Measurements from ENCODE around the gene WDR46.

WDR46 gene

DNA sequence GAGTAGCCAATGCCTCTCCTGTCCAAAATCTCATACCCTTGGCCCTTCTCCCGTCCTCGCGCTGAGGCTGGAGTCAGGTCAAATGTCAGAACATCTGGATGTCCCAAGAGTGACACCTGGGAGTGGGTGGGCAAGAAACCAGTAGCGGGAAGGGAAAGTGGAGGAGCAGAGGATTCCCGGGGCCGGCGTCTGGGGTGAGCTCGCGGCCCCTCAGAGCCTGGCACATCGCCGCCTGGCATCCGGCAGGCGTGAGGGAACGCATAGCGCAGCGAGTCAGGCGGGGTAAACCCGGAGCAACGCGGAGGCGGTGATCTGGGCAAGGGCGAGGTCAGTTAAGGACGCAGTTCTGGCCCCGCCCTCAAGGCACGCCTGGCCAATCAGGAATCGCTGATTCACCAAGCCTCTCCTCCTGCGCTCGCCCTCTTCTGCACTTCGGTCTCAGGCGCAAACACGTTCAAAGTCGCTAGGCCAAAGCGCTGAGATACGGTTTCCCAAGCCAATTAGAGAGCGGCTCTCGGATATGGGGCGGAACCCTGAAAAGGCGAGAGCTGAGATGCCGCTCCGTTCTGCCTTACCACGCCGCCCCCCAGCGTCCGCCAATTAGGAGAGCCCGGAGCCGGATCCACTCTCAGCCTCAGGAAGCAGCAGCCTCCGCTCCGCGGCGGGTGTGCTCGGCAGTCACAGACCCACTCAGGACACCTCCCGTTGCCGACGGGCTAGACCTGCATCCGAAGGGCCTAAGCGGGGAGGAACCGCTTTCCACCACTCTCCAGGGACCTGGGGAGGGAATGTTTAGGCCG is 39.9 kb downstream of the WDR46 start:
- TF ChIP-seq, protein P1, sequence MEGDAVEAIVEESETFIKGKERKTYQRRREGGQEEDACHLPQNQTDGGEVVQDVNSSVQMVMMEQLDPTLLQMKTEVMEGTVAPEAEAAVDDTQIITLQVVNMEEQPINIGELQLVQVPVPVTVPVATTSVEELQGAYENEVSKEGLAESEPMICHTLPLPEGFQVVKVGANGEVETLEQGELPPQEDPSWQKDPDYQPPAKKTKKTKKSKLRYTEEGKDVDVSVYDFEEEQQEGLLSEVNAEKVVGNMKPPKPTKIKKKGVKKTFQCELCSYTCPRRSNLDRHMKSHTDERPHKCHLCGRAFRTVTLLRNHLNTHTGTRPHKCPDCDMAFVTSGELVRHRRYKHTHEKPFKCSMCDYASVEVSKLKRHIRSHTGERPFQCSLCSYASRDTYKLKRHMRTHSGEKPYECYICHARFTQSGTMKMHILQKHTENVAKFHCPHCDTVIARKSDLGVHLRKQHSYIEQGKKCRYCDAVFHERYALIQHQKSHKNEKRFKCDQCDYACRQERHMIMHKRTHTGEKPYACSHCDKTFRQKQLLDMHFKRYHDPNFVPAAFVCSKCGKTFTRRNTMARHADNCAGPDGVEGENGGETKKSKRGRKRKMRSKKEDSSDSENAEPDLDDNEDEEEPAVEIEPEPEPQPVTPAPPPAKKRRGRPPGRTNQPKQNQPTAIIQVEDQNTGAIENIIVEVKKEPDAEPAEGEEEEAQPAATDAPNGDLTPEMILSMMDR (IDR thresholded peaks at IDR 0.05; ENCODE audit: control extremely low read depth, extremely low read depth, low read depth, missing control alignments) = no peak
- peak; percentile 95 for DNase-seq (ENCODE audit: extremely low spot score)
- POLR2A ChIA-PET = interaction anchor here (0.5 to 2.1 kb wide), 6 partner anchors 14 to 810 kb away, joined by 4 to 12 read pairs (median 6); partner anchors contain the start of genes RPS18 and VPS52
- CTCF ChIA-PET = interaction anchor here (0.7 to 7.7 kb wide), 54 partner anchors 8 to 411 kb away, joined by 3 to 82 read pairs (median 5); partner anchors contain the start of genes B3GALT4, CUTA, HSD17B8 and PFDN6

DNA sequence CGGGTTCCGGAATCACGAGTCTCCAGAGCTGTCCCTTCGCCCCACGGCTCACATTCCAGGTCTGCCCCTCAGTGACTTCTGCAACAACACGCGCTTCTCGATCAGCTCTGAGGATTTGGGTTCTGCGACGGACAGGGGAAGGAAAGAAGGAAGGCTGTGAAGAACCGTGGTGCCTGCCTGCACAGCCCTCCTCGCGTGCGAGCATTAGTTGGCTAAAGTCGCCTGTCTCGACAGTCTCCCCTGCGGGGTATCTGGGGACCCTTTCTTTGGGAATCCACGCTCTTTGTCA is 40.5 kb downstream of the WDR46 start:
- POLR2A ChIA-PET = interaction anchor here (0.5 to 2.2 kb wide), 6 partner anchors 23 to 810 kb away, joined by 3 to 10 read pairs (median 6); partner anchors contain the start of genes RPS18 and VPS52
- CTCF ChIA-PET = interaction anchor here (0.7 to 7.7 kb wide), 59 partner anchors 9 to 403 kb away, joined by 3 to 82 read pairs (median 5); partner anchors contain the start of genes B3GALT4, CUTA, HSD17B8 and PFDN6
- TF ChIP-seq, protein P1 (IDR thresholded peaks at IDR 0.05; ENCODE audit: control extremely low read depth, extremely low read depth, low read depth, missing control alignments) = no peak
- DNase-seq (ENCODE audit: extremely low spot score) = no peak

DNA sequence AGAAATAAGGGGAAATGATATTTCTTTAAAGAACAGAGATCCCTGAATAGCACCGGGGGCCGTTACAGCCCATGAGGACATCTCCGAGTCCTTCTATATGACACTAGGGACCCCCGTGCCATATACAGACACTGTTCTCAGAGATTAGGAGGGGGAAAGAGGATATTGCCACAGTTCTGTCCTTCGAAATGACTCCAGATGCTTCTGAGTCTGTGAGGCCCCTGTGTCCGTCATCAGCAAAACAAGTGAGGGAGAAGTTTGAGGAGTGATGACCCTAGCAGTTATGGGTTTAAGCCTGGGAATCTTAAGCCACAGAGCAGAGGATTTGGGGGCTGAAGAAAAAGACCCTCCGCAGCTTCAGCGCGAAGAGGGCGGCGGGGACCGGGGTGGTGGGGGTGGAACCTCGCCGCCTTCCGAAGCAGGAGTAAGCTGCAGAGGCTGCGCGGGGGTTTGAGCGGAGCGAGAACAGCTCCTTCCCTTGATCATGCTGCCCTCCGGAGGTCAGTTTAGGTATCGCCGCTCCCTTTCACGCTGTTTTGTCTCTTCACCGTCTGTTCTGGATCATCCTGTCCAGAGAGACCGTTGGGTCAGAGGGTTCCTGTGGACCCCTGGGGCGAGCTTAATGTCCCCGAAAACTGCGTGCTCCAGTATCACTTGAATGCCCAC is 40.9 kb downstream of the WDR46 start:
- CTCF ChIA-PET = interaction anchor here (0.6 to 7.7 kb wide), 64 partner anchors 9 to 403 kb away, joined by 3 to 82 read pairs (median 4); partner anchors contain the start of genes B3GALT4, CUTA, HSD17B8 and PFDN6

DNA sequence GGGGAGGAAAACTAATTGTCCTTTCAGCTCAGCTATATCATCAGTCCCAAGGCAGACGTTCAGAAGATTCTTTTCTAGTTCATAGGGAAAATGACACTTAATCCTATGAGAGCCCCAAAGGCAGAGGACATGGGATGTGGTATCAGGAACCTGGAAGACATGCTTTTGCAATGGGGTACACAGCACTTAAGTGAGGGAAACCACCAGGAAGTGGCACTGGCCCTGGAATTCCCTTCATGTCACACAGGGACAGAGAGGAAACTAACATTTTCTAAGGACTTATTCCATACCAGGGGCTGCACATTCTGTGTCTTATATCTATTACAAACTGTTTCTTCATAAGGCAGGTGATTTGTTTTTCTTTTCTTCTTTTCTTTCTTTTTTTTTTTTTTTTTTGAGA is 45.6 kb downstream of the WDR46 start:
- CTCF ChIA-PET = interaction anchor here (0.9 kb wide), 1 partner anchor 129 kb away, joined by 4 read pairs; no protein-coding TSS in a partner anchor
- POLR2A ChIA-PET = interaction anchor here (0.7 kb wide), 1 partner anchor 85 kb away, joined by 3 read pairs; no protein-coding TSS in a partner anchor
- DNase-seq (ENCODE audit: extremely low spot score) = no peak
- TF ChIP-seq, protein P1 (IDR thresholded peaks at IDR 0.05; ENCODE audit: control extremely low read depth, extremely low read depth, low read depth, missing control alignments) = no peak

More for the DNA sequence above, 40.9 kb downstream of the WDR46 start:
- DNase-seq (ENCODE audit: extremely low spot score) = peak; percentile 80
- POLR2A ChIA-PET = interaction anchor here (0.6 to 2.2 kb wide), 9 partner anchors 24 to 1277 kb away, joined by 3 to 10 read pairs (median 3); partner anchors contain the start of genes RPS18 and VPS52
- TF ChIP-seq, protein P1 (IDR thresholded peaks at IDR 0.05; ENCODE audit: control extremely low read depth, extremely low read depth, low read depth, missing control alignments) = peak; percentile 91

DNA sequence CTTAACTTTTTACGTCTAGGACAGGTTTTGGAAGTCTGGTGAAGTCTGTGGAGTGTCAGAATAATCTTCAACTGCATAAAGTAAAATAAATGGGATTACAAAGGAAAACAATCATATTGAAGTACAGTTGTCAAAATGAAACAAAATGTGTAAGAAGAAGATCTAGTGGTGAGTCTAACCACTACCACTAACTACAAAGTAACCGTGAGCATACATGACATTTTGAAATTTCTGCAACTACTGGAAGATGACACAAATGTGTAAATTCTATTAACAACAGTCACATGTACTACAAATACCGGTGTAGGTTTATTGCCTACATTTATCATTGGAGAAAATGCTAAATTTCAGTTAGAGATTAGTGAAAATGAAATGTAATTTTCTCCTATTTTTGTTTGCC is 47.1 kb downstream of the WDR46 start:
- TF ChIP-seq, protein P1 (IDR thresholded peaks at IDR 0.05; ENCODE audit: control extremely low read depth, extremely low read depth, low read depth, missing control alignments) = no peak
- DNase-seq (ENCODE audit: extremely low spot score) = no peak
- ChIA-PET POLR2A (no interaction called here), CTCF (interaction anchor here (8.5 kb wide), 1 partner anchor 6 kb away, joined by 82 read pairs; no protein-coding TSS in a partner anchor)

DNA sequence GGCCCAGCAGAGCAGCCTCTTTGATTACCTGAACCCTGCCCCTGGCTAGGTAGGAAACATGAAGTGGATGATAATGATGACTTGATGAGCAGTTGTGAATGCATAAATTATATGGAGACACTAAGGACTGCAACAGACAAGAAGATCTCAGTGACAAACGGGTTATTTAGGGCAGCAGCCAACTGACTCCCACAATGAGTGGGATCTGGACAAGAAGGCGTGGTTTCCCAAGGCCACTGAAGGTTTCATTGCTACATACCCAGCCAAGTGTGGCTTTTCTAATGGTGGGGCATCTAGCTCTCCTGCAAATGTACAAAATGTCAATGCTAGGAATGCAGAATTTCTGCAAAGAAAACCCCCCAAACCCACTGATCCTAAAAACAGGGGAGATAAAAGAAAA is 51.3 kb downstream of the WDR46 start:
- TF ChIP-seq, protein P1 (IDR thresholded peaks at IDR 0.05; ENCODE audit: control extremely low read depth, extremely low read depth, low read depth, missing control alignments) = no peak
- ChIA-PET POLR2A (no interaction called here), CTCF (interaction anchor here (8.5 kb wide), 1 partner anchor 11 kb away, joined by 82 read pairs; no protein-coding TSS in a partner anchor)
- no peak for DNase-seq (ENCODE audit: extremely low spot score)

Data from GM10248 (cell line).